ENCODE data around the gene PHC1. TPM values are rescaled to one million over a fixed set of nuclear protein-coding genes. Genes with fewer than 3 reads are reported as not detected.

Gene PHC1
- total RNA-seq, 1 experiment from 2014 or later, result 568 TPM

DNA sequence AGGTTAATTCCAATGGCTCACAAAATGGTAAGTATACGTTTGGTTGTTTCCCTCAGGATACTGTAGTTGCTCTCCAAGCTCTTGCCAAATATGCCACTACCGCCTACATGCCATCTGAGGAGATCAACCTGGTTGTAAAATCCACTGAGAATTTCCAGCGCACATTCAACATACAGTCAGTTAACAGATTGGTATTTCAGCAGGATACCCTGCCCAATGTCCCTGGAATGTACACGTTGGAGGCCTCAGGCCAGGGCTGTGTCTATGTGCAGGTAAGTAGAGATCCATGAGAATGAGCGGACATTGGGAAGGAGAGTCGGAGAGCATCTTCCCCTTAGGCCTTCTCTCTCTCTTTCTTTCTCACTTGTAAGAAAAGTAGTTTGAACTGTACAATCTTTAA, 46.5 kb upstream of the PHC1 start:
- H3K27ac Mint-ChIP-seq, result no peak overlapping the region; a peak in 1 of 7 replicates

More for the DNA sequence above, 46.5 kb upstream of the PHC1 start:
- Histone ChIP-seq H3K56ac (ENCODE audit: insufficient read length, low read depth, low read length) (no peak overlapping the region), H4K91ac (ENCODE audit: insufficient read length, low read depth, low read length) (no peak overlapping the region), H3K18ac (ENCODE audit: insufficient read length, low read depth, low read length) (no peak overlapping the region), H4K5ac (ENCODE audit: insufficient read length, low read depth, low read length) (no peak overlapping the region), H2BK15ac (ENCODE audit: low read depth, low read length) (no peak overlapping the region), H2AK5ac (ENCODE audit: insufficient read length, low read length) (no peak overlapping the region), H2BK20ac (ENCODE audit: low read depth, low read length, poor library complexity, severe bottlenecking) (no peak overlapping the region), H3K23ac (ENCODE audit: insufficient read length, low read depth, low read length) (no peak overlapping the region), H3T11ph (ENCODE audit: low read length) (no peak overlapping the region), H3K23me2 (ENCODE audit: insufficient read length, low read depth, low read length, poor library complexity, severe bottlenecking) (no peaks in the 10 kb centered on the region), H3K27me3 (ENCODE audit: insufficient read depth, low read length) (no peaks in the 10 kb centered on the region), H3K4me1 (ENCODE audit: insufficient read depth, low read length) (no peaks in the 10 kb centered on the region), H2AFZ (ENCODE audit: low read length) (no peak overlapping the region), H3K79me2 (ENCODE audit: insufficient read depth, low read length) (no peaks in the 10 kb centered on the region), H3K9ac (ENCODE audit: extremely low read depth, insufficient read length, low read length) (no peak overlapping the region), H3K79me1 (ENCODE audit: insufficient read depth, low read depth, low read length, poor library complexity, severe bottlenecking) (no peaks in the 10 kb centered on the region), H3K14ac (ENCODE audit: insufficient read depth, low read length) (no peak overlapping the region), H2BK12ac (ENCODE audit: insufficient read length, low read depth, low read length) (no peak overlapping the region), H2BK120ac (ENCODE audit: low read depth, low read length, poor library complexity, severe bottlenecking) (no peak overlapping the region), H4K8ac (replicated peaks; ENCODE audit: insufficient read length, low read depth, low read length) (no peak overlapping the region), H2BK5ac (ENCODE audit: insufficient read length, low read length) (no peak overlapping the region), H3K4me2 (ENCODE audit: insufficient read depth, insufficient read length, low read length) (no peak overlapping the region), H4K20me1 (ENCODE audit: control insufficient read depth, insufficient read depth, insufficient read length) (no peaks in the 10 kb centered on the region), H3K9me3 (ENCODE audit: control insufficient read depth, low read depth, low read length) (no peaks in the 10 kb centered on the region), H3K27ac (ENCODE audit: insufficient read length, low read depth, low read length) (no peak overlapping the region), H3K4ac (ENCODE audit: low read depth, low read length) (no peak overlapping the region)
- H3K9me3 Mint-ChIP-seq, result peaks cover 0 to 2% of the 10 kb centered on the region in 2 experiments; a peak in 1 of 5 replicates
- H3K36me3 Mint-ChIP-seq (ENCODE audit: insufficient read depth in 1 of 3, low read depth in 3 of 3), result peaks cover 0 to 4% (median 0%) of the 10 kb centered on the region in 3 experiments; a peak in 4 of 7 replicates
- TF ChIP-seq, protein P1, sequence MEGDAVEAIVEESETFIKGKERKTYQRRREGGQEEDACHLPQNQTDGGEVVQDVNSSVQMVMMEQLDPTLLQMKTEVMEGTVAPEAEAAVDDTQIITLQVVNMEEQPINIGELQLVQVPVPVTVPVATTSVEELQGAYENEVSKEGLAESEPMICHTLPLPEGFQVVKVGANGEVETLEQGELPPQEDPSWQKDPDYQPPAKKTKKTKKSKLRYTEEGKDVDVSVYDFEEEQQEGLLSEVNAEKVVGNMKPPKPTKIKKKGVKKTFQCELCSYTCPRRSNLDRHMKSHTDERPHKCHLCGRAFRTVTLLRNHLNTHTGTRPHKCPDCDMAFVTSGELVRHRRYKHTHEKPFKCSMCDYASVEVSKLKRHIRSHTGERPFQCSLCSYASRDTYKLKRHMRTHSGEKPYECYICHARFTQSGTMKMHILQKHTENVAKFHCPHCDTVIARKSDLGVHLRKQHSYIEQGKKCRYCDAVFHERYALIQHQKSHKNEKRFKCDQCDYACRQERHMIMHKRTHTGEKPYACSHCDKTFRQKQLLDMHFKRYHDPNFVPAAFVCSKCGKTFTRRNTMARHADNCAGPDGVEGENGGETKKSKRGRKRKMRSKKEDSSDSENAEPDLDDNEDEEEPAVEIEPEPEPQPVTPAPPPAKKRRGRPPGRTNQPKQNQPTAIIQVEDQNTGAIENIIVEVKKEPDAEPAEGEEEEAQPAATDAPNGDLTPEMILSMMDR (conservative IDR thresholded peaks at IDR 0.05), result no peak
- no peaks in the 10 kb centered on the region for H3K4me1 Mint-ChIP-seq
- no CpG with 5 or more reads among the region's 6 CpGs for WGBS (ENCODE audit: extremely low coverage, insufficient read length, low lambda C conversion rate)
- no peak overlapping the region for H3K4me3 Mint-ChIP-seq
- no peaks in the 10 kb centered on the region for H3K27me3 Mint-ChIP-seq (ENCODE audit: low read depth)
- DNase-seq, result no peak

Data from H9 (cell line).